COR-L47 (cell line): ENCODE measurements around the gene SF3B2.
"Not testable (repeated sequence)": the region's sequence is repeated elsewhere in the genome, so short reads cannot be mapped to it uniquely, and the experiment has no call there.

Experiments used
- DNase-seq: peaks from one replicate; lab custom pipeline; 2025; lab: John Stamatoyannopoulos, UW

SF3B2 gene

DNA sequence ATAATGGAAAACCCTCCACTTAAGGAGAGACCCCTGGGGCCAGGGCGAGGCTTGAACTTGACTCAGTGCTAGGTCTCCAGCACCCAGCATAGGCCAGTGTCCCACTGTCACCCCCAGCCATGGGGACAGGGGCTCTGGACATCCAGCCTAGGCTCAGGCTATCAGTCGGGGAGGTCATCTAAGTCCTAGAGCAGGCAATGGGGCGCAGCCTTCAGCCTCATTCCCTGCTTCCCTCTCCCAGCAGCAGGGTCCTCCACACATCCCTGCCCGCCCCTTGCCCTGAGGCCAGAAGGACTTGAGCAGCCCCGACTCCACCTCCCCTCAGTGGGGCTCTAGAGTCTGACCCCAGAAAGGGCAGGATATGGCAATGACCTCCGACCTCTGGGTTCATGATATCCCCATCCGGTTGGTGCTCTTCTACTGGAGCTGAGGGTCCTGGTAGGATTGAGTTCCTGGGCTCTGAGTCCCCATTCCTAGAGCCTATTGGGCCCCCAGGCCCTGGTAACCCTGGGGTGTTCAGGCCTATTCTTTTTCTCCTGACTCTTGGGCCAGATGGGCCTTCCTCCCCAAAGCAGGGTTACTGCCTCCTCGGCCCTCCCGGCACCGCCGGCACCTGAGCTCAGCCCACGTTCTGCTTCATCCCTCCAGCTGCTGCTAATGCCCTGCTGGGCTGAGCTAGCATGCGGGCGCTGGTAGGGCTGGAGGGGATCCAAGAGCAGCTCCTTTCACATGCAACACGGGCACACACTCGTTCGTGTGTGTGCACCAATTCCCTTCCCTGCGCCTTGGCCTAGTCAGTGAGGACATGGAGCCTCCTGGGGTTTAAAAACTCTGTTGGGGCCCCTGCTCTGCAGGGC is 36.0 kb upstream of the SF3B2 start:
- no peak for DNase-seq

DNA sequence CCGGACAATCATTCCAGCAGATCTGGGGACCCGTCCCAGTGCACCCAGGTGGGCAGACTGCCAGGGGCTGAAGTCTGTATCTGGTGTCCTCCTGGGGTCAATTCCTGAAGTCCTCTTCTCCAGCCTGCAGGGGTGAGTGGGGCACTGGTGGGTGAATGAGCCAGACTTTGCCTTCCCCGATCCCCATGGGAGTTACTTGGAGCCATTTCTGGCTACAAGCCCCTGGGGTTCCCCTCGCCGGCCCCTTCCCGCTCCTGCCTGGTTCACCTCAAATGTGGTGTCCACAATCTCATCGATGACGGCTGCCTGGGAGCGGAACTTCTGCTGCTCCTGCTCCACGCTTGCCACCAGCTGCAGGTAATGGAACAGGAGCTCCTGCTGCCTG is 35.4 kb upstream of the SF3B2 start:
- no peak for DNase-seq

DNA sequence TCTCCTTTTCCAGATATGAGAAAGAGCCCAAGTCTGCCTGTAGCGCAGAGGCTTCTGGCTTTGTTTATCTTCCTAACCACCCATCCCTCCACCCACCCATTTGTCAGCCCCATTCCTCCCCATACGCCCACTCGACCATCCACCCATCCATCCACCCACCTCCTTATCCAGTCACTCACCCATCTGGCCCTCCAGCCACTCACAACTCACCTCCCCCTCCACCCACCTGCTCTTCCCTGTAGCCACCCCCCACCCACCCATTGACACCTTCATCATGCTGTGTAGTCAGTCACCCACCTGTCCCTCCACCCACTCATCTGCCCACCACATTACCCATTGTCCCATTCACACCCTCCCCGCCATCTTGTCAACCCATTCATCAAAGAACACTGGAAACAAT is 34.8 kb upstream of the SF3B2 start:
- DNase-seq, result no peak

DNA sequence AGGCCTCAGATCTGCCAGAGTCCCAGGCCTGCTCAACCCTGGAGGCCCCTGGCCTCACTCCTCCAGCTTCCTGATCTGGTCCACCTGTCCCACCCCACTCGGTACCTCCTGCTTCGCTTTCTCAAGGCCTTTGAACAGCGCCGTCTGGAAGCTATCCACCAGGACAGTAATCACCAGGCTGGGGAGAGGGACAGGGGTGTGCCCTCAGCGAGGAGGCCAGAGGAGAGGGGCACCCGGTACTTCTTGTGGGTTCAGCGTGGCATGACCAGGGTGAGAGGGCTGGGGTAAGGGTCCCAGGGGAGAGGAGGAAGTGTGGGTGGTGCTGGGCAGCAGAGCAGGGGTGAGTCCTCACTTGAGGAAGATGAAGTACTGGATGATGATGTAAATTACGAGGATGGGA is 32.0 kb upstream of the SF3B2 start:
- no peak for DNase-seq

DNA sequence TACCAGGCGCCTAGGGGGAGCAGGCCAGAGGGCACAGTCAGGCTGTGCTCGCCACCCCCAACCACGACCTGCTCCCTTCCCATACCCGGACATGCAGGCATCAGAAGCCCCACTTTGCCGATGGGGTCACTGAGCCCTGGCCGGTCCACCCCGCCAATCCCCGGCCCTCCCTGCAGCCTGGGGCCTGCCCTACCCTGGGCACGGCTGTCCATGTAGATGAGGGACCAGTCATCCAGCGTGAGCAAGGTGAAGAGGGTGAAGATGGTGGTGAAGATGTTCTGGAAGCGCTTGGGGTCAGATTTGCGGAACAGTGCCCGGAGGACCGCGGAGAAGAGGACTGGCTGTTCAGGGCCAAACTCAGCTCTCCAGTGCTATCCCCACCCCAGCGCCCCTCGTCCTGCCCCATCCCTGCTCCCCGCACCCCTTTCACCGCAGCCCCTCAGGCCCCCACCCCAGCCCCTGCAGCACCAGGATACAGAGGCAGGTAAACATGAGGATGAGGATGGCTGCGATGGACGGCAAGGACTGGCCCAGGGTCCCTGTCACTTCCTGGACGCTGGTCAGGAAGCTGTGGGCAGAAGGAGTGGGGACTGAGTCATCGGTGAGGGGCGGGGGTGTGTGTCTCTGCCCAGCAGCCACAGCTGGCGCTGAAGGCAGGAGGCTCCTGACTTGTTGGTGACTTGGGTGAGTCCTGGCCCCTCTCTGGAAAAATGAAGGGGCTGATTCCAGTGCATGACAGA is 31.4 kb upstream of the SF3B2 start:
- no peak for DNase-seq

DNA sequence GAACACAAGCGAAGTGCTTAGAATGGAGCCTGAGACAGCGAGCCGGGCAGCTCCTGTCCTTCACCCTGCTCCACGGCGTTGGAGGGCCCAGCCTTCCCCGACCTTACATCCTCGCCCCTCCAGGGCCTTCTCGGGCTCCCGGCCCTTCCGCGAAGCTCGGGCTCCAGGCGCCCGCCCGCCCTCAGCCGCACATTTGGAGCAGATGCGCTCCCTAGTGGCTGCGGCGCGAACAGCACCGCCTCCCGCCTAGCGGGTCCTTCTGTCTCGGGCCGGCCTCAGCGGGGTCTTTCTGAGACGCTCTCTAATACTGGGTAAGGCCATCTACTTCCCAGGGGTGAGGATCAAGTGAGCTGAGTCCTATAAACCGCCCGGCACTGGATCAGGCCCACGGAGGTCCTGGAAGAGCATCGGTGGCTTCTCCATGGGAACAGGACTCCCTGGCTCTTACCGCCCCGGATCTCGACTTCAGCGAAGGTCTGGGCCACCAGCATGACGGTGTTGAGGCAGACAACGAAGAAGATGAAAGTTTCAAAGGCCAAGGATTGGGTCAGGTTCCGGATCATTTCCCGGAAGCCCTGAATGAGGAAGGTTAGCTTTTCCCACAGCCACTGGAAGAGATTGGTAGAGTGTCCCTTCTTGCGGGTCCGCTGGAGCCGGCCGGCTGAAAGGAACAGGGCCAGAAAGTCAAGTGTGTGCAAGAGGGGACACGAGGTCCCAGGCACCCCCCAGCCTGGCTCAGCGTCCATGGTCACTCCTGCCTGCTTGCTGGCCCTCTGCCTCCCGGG is 29.6 kb upstream of the SF3B2 start:
- DNase-seq, result peak; percentile 38

DNA sequence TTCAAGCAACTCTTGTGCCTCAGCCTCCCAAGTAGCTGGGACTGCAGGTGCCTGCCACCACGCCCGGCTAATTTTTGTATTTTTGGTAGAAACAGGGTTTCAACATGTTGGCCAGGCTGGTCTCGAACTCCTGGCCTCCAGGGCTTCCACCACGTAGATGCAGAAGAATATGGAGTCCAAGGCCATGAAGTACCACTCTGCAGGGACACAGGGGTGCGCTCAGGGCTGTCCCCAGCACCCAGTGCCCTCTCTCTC is 29.1 kb upstream of the SF3B2 start:
- DNase-seq, result not testable (repeated sequence)

DNA sequence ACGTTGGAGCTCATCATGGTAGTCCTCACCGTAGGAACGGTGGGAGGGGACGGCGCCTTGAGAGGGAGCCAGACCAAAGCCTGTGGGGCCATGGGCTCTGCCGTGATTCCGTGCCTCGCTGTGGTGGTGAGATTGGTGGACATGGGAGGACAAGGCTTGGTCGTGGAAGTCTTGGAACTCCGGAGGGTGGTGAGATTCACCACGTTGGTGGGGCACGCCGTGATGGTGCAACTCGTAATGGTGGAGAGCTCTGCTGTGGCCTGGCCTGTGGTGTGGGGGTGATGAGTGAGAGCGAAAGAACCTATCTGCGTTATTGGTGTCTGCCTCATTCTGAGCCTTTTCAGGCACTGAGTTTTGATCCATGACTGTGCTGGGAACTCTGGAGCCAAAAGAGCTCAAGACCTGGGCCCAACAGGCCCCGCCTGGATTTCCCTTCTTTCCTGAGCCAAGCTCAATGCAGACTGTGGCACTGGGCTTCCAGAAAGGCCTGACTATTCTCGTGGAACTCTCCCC is 26.1 kb upstream of the SF3B2 start, which contains the start of gene CATSPER1:
Gene CATSPER1 (minus strand): TSS at position 463 of the 513 bp plus-strand sequence. CDS start 100 bp downstream, at position 363.
- no peak for DNase-seq

DNA sequence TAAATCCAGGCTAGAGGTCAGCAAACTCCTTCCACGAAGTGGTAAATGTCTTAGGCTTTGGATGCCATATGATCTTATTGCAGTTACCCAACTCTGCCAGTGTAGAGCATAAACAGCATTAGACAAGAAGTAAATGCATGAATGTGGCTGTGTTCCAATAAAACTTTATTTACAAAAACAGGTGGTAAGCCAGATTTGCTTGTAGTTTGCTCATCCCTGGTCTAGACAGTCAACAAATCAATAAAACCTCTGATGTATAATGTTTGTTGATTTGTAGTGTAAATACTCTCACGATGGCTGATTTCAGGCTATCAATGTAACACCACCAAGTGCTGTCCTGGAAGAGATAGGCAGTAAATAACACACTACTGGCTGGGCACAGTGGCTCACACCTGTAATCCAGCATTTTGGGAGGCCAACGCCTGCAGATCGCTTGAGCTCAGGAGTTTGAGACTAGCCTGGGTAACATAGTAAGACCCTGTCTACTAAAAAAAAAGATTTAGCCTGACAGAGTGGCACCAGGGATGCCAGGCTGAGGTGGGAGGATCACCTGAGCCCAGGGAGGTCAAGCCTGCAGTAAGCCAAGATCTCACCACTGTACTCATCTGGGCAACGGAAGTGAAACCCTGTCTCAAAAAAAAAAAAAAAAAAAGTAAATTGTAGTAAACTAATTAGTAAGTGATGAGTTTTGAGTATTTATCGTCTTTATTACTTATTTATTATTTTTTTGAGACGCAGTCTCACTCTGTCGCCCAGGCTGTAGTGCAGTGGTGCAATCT is 19.0 kb upstream of the SF3B2 start:
- no peak for DNase-seq

DNA sequence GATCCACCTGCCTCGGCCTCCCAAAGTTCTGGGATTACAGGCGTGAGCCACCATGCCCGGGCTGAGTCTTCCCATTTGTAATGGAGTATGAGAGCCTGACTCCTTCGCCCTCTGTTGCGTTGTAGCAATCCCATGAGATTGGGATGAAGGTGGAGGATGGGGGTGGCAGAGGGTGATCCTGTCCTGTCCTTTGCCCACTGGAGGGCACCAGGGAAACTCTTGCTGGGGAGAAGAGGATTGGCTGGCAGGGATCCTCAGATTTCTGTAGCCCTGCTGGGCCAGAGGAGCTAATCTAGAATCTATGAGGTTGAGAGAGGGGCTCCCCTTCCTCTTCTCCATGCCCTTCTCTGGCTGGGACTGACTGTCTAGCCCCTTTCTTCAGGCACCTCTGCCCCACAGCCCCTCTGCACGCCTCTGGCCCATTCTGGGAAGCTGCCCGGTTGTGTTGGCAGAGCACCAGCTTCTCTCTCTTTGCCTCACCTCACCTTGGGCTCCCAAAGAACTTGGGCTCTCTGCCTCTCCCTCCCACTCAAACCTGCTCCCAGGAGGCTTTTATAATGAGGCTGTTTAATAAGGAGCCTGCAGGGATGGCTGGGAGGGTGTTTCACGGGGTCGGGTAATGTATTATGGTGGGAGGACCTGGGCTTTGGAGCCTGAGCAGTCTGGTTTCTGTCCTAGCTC is 16.4 kb upstream of the SF3B2 start:
- DNase-seq, result no peak

DNA sequence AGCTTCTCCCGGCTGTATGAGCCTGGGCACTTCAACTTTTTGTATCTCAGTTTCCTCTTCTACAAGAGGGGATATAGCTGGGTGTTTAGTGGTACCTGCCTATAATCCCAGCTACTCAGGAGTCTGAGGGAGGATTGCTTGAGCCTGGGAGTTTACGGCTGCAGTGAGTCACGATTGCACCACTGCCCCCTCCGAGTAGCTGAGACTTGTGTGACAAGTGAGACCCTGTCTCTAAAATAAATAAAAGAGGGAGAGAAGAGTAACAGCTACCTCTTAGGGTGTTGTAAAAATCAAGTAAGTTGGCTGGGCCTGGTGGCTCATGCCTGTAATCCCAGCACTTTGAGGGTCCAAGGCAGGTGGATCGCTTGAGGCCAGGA is 15.8 kb upstream of the SF3B2 start:
- DNase-seq, result no peak

DNA sequence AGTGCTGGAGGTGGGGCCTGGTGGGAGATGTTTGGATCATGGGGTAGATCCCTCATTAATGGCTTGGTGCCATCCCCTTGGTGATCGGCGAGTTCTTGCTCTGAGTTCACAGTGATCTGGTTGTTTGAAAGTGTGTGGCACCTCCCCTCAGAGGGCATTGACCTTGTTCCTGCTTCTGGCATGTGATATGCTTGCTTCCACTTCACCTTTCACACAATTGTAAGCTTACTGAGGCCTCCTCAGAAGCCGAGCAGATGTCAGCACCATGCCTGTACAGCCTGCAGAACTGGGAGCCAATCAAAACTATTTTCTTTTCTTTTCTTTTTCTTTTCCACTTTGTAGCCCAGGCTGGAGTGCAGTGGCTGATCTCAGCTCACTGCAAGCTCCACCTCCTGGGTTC is 14.8 kb upstream of the SF3B2 start:
- no peak for DNase-seq

DNA sequence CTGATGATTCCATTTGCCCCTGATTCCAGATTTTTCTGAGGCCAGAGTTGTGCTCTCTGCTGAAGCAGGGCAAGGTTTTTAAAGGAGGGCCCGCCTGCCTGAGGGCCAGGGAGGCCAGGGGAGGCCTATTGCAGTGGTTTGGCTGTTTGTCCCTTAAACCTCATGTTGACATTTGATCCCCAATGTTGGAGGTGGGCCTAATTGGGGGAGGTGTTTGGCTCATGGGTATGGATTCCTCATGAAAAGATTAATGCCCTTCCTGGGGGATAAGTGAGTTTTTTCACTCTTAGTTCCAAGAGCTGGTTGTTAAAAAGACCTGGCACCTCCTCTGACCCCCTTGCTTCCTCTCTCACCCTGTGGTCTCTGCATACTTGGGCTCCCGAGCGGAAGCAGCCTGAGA is 12.4 kb upstream of the SF3B2 start:
- no peak for DNase-seq

DNA sequence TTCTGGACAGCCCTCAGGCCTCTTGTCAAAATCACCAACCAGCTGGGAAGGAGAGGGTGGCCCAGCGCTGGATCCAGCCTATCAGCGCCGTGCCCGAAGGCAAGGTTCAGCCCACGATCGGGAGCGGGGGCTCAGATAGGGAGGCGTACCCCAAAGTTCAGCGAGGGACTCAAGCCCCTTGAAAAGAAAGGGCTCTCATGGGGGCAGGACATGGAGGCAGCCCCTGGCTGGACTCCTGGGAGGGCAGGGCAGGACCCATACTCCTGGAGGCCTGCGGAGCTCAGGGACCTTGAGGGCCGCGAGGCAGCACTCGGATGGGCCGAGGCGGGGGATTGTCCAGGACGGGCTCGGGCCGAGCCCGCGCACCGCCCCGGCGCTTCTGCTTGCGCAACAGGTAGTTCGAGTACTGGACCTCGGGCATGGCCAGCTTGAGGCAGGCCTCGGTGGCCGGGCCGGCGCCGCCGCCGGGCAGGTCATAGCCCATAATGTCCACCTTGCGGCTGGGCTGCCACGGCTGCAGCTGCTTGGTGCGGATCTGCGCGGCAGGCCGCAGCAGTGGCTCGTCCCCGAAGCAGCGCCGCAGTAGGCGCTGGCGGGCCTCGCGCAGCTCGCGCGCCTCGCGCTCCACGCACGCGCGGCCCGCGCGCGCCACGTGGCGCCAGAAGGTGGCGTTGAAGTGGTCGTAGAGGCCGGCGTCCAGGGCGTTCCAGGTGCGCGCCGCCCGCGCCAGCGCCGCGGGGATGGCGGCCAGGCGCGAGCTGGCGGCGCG is 9.8 kb upstream of the SF3B2 start:
- DNase-seq, result no peak

DNA sequence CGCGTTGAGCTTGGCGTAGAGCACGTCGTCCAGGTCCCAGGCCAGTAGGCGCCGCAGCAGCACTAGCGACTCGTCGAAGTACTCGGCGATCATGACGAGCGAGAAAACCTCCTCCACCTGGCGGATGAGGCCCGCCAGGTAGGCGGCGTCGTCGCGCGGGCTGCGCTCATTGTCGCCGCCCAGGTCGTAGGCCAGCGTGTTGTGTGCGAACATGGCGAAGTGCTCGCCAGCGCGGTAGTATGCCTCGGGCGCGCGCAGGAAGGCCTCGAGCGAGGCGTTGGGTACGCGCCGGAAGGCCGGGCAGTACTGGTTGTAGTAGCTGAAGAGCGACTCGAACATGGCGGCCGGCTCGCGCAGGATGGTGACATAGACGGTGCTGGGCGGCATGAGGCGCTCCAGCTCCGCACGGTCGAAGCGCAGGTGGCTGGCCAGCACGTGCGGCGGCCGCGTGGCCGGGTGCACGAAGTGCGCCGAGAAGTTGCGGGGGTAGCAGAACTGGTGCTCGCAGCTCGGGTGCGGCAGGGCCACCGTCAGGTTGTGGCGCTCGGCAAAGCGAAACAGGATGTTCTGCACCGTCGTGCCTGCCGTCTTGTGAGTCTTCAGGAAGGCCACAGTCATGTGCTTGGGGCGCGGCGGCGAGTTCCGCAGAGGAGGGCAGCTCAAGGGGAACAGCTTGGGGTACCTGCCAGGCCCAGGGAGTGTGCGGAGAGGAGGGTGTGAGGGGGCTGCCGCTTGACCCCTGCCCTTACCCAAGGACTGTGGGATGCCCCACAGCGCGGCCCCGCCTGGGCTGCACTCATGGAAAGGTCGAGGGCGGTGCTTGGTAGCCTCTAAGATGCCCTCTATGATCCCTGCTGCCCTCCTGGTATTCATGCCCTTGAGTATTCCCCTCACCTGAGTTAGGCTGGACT is 8.9 kb upstream of the SF3B2 start:
- no peak for DNase-seq

DNA sequence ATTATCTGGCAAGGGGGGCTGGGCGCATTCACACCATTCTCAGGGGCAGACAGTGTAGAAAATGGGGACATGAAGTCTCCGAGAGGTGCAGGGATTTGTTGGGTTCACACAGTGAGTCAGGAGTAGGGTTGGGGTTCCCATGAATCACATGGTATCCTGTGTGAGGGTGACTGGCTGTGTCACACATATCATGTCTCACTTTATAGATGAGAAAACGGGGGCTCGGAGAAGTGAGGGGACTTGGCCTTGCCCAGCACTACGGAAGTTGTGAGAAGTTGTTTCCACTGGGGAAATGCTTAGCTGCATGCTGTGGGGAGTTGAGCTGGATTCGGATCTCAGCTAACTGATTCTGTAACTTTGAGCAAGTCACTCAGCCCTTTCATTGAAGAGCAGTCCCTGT is 7.4 kb upstream of the SF3B2 start:
- DNase-seq, result no peak

DNA sequence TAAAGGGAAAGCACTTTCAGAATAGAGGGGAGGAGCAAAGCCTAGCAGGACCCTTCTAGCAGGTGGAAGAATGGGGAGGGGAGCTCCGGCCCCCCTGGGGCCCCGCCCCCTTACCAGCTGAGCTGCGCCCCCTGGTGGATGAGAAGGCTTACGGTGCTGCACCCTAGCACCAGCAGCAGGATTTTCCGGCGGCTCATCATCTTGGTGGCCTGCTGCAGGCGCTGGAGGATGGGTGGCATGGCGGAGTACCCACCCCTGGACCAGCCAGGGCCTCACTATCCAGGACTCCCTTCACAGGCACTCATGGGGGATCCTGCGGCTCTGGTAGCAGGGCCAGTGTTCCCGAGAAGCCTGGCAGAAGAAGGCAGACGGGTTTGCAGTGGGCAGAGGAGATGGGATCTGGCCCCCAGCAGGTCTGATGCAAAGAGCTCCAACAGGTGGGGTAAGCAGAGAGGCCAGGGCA is 7.0 kb upstream of the SF3B2 start:
- DNase-seq, result peak; percentile 87

DNA sequence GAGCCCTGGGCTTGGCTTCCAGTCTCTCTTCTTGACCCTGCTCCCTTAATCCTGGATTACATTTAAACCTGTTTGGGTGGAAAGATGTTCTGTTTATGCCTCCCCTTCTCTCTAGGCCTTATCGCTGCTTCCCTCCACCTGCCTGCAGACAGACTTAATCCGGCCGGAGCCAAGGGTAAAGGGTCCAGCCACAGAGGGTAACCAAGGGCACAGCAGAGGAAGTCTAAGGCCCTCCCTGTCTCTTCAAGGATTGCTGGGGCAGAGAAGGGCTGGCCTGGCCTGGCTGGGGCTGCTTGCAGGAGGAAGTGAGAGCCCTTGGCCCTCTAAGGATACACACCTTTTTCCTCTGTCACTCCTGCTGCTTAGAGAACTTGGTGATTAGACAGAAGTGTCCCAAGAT is 5.3 kb upstream of the SF3B2 start:
- DNase-seq, result no peak
